ENCODE data around the gene TRAPPC6A. TPM values are rescaled to one million over a fixed set of nuclear protein-coding genes. Genes with fewer than 3 reads are reported as not detected.

TRAPPC6A gene
- total and polyA plus RNA-seq, 2 experiments from 2014 or later = 29.4 to 74.7 TPM

DNA sequence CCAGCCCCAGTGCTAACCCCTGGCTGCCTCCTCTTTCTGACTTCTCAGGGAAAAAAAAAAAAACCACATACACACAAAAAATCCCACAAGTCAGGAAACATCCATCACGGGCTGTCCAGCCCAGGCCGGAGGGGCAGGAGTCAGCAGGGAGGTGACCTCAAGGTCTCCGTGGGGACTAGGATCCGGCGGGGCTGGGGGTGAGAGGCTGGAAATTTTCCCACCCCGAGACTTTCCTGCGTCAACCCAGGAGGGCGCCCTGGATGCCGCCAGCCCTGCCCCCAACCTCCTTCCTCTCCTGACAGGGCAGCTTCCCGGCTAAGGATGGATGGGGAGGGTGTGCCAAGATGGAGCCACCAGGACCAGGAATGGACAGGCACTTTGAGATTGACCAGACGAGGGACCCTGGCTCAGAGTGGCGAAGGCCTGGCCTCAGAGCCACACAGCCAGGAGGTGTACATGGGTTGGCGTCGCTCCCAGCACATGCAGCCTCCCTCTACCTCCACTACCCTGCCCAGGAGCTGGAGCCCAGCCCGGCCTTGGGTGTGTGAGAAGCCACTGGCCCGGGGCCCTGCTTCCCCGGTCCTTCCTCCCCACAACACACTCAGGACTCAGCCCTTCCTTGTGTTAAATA, 33.8 kb upstream of the TRAPPC6A start:
- Histone ChIP-seq H3K36me3 (ENCODE audit: insufficient read depth) (no peaks in the 10 kb centered on the region), H3K79me2 (replicated peaks; ENCODE audit: insufficient read depth) (no peaks in the 10 kb centered on the region), H3K4me3 (no peak overlapping the region), H2AFZ (no peak overlapping the region), H3K27ac (ENCODE audit: low read depth) (no peak overlapping the region), H3K4me2 (peak overlapping the region; percentile 48; the same call in 1 of the 2 replicates), H4K20me1 (replicated peaks; ENCODE audit: insufficient read depth) (no peaks in the 10 kb centered on the region), H3K9me2 (ENCODE audit: insufficient read depth) (no peaks in the 10 kb centered on the region), H3K4me1 (ENCODE audit: insufficient read depth) (peaks cover 19% of the 10 kb centered on the region), H3F3A (replicated peaks; ENCODE audit: low read depth) (no peaks in the 10 kb centered on the region), H3K27me3 (ENCODE audit: insufficient read depth) (peaks cover 25% of the 10 kb centered on the region)
- H3K27ac Mint-ChIP-seq = no peak overlapping the region
- peaks cover 3% of the 10 kb centered on the region; the same call in 1 of the 3 replicates for H3K36me3 Mint-ChIP-seq (ENCODE audit: low read depth)
- H3K9me3 Mint-ChIP-seq = no peaks in the 10 kb centered on the region; the same call in 2 of the 3 replicates
- H3K4me3 Mint-ChIP-seq = no peak overlapping the region
- H3K4me1 Mint-ChIP-seq = peaks cover 9% of the 10 kb centered on the region
- peak; percentile 20 for ATAC-seq
- no peak for DNase-seq (ENCODE audit: low spot score)
- no peak for TF ChIP-seq STAT1 (IDR thresholded peaks at IDR 0.05; ENCODE audit: unreplicated experiment)
- TF ChIP-seq EZH2 (IDR thresholded peaks at IDR 0.05; ENCODE audit: low read depth, unreplicated experiment) = no peak
- TF ChIP-seq, protein P1, sequence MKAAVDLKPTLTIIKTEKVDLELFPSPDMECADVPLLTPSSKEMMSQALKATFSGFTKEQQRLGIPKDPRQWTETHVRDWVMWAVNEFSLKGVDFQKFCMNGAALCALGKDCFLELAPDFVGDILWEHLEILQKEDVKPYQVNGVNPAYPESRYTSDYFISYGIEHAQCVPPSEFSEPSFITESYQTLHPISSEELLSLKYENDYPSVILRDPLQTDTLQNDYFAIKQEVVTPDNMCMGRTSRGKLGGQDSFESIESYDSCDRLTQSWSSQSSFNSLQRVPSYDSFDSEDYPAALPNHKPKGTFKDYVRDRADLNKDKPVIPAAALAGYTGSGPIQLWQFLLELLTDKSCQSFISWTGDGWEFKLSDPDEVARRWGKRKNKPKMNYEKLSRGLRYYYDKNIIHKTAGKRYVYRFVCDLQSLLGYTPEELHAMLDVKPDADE (IDR thresholded peaks at IDR 0.05) = no peak
- TF ChIP-seq ZNF331 (CRISPR knock-in tag; IDR thresholded peaks at IDR 0.05; ENCODE audit: low read depth) = no peak
- TF ChIP-seq JUNB (IDR thresholded peaks at IDR 0.05; ENCODE audit: unreplicated experiment) = no peak
- TF ChIP-seq POLR2AphosphoS5 (IDR thresholded peaks at IDR 0.05; ENCODE audit: low read depth) = no peak
- TF ChIP-seq, protein P2, sequence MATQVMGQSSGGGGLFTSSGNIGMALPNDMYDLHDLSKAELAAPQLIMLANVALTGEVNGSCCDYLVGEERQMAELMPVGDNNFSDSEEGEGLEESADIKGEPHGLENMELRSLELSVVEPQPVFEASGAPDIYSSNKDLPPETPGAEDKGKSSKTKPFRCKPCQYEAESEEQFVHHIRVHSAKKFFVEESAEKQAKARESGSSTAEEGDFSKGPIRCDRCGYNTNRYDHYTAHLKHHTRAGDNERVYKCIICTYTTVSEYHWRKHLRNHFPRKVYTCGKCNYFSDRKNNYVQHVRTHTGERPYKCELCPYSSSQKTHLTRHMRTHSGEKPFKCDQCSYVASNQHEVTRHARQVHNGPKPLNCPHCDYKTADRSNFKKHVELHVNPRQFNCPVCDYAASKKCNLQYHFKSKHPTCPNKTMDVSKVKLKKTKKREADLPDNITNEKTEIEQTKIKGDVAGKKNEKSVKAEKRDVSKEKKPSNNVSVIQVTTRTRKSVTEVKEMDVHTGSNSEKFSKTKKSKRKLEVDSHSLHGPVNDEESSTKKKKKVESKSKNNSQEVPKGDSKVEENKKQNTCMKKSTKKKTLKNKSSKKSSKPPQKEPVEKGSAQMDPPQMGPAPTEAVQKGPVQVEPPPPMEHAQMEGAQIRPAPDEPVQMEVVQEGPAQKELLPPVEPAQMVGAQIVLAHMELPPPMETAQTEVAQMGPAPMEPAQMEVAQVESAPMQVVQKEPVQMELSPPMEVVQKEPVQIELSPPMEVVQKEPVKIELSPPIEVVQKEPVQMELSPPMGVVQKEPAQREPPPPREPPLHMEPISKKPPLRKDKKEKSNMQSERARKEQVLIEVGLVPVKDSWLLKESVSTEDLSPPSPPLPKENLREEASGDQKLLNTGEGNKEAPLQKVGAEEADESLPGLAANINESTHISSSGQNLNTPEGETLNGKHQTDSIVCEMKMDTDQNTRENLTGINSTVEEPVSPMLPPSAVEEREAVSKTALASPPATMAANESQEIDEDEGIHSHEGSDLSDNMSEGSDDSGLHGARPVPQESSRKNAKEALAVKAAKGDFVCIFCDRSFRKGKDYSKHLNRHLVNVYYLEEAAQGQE (IDR thresholded peaks at IDR 0.05; ENCODE audit: unreplicated experiment) = no peak
- TF ChIP-seq NANOG (IDR thresholded peaks at IDR 0.05; ENCODE audit: borderline replicate concordance) = no peak
- TF ChIP-seq, protein P3, sequence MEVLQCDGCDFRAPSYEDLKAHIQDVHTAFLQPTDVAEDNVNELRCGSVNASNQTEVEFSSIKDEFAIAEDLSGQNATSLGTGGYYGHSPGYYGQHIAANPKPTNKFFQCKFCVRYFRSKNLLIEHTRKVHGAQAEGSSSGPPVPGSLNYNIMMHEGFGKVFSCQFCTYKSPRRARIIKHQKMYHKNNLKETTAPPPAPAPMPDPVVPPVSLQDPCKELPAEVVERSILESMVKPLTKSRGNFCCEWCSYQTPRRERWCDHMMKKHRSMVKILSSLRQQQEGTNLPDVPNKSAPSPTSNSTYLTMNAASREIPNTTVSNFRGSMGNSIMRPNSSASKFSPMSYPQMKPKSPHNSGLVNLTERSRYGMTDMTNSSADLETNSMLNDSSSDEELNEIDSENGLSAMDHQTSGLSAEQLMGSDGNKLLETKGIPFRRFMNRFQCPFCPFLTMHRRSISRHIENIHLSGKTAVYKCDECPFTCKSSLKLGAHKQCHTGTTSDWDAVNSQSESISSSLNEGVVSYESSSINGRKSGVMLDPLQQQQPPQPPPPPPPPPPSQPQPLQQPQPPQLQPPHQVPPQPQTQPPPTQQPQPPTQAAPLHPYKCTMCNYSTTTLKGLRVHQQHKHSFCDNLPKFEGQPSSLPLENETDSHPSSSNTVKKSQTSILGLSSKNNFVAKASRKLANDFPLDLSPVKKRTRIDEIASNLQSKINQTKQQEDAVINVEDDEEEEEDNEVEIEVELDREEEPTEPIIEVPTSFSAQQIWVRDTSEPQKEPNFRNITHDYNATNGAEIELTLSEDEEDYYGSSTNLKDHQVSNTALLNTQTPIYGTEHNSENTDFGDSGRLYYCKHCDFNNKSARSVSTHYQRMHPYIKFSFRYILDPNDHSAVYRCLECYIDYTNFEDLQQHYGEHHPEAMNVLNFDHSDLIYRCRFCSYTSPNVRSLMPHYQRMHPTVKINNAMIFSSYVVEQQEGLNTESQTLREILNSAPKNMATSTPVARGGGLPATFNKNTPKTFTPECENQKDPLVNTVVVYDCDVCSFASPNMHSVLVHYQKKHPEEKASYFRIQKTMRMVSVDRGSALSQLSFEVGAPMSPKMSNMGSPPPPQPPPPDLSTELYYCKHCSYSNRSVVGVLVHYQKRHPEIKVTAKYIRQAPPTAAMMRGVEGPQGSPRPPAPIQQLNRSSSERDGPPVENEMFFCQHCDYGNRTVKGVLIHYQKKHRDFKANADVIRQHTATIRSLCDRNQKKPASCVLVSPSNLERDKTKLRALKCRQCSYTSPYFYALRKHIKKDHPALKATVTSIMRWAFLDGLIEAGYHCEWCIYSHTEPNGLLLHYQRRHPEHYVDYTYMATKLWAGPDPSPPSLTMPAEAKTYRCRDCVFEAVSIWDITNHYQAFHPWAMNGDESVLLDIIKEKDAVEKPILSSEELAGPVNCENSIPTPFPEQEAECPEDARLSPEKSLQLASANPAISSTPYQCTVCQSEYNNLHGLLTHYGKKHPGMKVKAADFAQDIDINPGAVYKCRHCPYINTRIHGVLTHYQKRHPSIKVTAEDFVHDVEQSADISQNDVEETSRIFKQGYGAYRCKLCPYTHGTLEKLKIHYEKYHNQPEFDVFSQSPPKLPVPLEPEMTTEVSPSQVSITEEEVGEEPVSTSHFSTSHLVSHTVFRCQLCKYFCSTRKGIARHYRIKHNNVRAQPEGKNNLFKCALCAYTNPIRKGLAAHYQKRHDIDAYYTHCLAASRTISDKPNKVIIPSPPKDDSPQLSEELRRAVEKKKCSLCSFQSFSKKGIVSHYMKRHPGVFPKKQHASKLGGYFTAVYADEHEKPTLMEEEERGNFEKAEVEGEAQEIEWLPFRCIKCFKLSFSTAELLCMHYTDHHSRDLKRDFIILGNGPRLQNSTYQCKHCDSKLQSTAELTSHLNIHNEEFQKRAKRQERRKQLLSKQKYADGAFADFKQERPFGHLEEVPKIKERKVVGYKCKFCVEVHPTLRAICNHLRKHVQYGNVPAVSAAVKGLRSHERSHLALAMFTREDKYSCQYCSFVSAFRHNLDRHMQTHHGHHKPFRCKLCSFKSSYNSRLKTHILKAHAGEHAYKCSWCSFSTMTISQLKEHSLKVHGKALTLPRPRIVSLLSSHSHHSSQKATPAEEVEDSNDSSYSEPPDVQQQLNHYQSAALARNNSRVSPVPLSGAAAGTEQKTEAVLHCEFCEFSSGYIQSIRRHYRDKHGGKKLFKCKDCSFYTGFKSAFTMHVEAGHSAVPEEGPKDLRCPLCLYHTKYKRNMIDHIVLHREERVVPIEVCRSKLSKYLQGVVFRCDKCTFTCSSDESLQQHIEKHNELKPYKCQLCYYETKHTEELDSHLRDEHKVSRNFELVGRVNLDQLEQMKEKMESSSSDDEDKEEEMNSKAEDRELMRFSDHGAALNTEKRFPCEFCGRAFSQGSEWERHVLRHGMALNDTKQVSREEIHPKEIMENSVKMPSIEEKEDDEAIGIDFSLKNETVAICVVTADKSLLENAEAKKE (CRISPR knock-in tag; IDR thresholded peaks at IDR 0.05) = no peak
- TF ChIP-seq ZNF114 (CRISPR knock-in tag; IDR thresholded peaks at IDR 0.05) = no peak
- no peak for TF ChIP-seq EZH2phosphoT487 (IDR thresholded peaks at IDR 0.05; ENCODE audit: unreplicated experiment)
- H3K27me3 Mint-ChIP-seq (ENCODE audit: insufficient read depth, low read depth, poor library complexity) = peaks cover 22% of the 10 kb centered on the region
